MM.1S (cell line): ENCODE results near the gene NDRG2.

ENCODE experiments used
- EZH2phosphoT487 ChIP-seq: fragments of 300-600 bp; sonication (generic); IDR thresholded peaks from 2 replicates; pipeline ENCODE4 v1.6.1; 2018; ENCODE audit warnings: antibody characterized with exemption, low read length
- TF ChIP-seq, protein P1 (sequence below): fragments of 300-600 bp; sonication (generic); IDR thresholded peaks from 2 replicates; pipeline ENCODE4 v1.5.1; 2016; ENCODE audit warnings: antibody characterized with exemption, low read length, mixed read lengths

DNA sequence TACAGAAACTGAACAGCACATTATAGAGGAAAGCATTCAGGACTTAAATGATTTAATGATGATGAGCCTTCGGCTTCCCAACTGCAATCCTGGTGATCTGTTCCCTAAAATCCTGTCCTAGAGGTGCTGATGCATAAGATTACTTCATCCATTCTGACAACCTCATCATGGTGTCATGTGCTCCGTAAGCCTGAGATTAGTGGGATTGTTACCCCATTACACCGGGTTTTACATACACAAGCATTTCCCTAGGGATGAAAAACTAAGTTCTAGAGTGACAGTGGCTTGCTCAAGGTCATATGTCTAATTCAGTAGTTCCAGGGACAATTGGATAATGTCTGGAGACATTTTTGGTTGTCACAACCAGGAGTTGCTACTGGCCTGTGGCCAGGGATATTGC lies 12.3 kb upstream of the NDRG2 start:
- TF ChIP-seq, protein P1, sequence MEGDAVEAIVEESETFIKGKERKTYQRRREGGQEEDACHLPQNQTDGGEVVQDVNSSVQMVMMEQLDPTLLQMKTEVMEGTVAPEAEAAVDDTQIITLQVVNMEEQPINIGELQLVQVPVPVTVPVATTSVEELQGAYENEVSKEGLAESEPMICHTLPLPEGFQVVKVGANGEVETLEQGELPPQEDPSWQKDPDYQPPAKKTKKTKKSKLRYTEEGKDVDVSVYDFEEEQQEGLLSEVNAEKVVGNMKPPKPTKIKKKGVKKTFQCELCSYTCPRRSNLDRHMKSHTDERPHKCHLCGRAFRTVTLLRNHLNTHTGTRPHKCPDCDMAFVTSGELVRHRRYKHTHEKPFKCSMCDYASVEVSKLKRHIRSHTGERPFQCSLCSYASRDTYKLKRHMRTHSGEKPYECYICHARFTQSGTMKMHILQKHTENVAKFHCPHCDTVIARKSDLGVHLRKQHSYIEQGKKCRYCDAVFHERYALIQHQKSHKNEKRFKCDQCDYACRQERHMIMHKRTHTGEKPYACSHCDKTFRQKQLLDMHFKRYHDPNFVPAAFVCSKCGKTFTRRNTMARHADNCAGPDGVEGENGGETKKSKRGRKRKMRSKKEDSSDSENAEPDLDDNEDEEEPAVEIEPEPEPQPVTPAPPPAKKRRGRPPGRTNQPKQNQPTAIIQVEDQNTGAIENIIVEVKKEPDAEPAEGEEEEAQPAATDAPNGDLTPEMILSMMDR = no peak
- no peak for TF ChIP-seq EZH2phosphoT487
